GM12864 (cell line): Measurements from ENCODE around the gene MAGI2.

Experiments used
- DNase-seq: peaks from one replicate; pipeline ENCODE4 v3.0.0-alpha.2; 2011; ENCODE audit warnings: low read depth
- H3K4me3 ChIP-seq: 2 replicates; pipeline ENCODE4 v1.5.1; 2011; ENCODE audit warnings: mild to moderate bottlenecking, low read depth, low read length, control low read depth
- TF ChIP-seq, protein P1 (sequence below): IDR thresholded peaks from 2 replicates; pipeline ENCODE4 v1.5.1; 2011; ENCODE audit warnings: low read depth, mild to moderate bottlenecking, moderate library complexity, low read length, control low read depth, inconsistent platforms; ENCODE audit errors: missing control alignments

MAGI2 gene

DNA sequence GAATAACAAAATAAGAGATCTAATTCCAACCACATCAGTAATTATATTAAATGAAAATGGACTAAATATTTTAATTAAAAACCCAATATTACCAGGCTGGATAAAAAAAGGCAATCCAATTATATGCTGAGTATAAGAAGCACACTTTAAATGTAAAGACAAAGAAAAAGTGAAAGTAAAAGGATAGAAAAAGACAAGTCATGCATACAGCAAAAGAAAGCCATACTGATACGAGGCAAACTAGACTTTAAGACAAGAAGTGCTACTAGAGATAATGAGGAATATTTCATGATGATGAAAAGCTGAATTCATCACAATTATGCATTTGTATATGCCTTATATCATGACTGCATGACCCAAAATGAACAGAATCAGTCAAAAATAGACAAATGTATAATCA lies 1026.3 kb downstream of the MAGI2 start:
- TF ChIP-seq, protein P1, sequence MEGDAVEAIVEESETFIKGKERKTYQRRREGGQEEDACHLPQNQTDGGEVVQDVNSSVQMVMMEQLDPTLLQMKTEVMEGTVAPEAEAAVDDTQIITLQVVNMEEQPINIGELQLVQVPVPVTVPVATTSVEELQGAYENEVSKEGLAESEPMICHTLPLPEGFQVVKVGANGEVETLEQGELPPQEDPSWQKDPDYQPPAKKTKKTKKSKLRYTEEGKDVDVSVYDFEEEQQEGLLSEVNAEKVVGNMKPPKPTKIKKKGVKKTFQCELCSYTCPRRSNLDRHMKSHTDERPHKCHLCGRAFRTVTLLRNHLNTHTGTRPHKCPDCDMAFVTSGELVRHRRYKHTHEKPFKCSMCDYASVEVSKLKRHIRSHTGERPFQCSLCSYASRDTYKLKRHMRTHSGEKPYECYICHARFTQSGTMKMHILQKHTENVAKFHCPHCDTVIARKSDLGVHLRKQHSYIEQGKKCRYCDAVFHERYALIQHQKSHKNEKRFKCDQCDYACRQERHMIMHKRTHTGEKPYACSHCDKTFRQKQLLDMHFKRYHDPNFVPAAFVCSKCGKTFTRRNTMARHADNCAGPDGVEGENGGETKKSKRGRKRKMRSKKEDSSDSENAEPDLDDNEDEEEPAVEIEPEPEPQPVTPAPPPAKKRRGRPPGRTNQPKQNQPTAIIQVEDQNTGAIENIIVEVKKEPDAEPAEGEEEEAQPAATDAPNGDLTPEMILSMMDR = no peak
- DNase-seq = no peak
- H3K4me3 ChIP-seq = no peak overlapping the region

DNA sequence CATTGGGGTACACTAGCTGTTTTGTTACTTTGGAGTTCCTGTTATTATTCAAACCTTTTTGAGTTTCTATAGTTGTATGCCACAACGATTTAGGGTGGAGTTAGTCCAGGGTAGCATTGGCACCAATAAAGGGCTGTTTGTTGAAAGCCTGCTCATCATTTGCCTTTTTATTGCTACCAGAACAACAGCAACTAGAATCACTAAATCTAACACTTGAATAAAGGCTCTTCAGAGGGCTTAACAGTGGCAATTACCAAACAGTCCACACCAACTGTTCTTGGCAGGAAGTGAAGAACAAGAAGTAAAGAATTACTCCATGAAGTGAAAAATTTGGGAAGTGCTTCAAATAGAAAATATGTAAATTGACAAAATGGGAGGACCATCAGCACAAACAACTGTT lies 1033.5 kb downstream of the MAGI2 start:
- TF ChIP-seq, protein P1 = no peak
- DNase-seq = no peak
- no peak overlapping the region for H3K4me3 ChIP-seq

DNA sequence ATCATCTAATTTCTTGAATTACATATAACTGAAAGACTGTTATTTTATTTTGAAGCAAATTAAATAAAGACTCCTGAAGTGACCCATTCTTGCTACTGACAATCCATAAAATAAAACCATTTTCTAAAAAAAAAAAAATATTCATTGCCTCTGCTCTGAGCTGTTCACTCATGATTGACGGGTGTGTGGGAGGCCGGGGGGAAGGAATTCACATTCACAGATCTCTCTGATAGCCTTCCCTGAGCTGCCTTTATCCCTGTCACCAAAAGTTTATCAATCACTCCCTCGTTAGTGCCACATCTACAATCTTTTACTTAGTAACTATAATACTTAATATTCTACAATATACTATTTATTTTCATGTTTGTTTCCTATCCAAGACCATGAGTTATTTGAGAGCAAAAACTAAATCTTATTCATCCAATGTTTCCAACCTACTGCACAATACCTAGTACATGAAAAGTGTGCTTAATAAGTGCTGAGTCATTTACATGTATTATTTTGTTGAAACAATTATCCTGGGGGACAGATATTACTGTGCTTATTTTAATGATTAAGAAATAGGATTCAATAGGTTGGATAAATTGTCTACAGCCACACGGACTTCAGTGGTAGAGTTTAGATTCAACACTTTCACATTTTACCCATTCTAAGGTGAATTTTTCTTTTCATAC lies 1036.2 kb downstream of the MAGI2 start:
- H3K4me3 ChIP-seq = no peak overlapping the region
- TF ChIP-seq, protein P1 = no peak
- no peak for DNase-seq

DNA sequence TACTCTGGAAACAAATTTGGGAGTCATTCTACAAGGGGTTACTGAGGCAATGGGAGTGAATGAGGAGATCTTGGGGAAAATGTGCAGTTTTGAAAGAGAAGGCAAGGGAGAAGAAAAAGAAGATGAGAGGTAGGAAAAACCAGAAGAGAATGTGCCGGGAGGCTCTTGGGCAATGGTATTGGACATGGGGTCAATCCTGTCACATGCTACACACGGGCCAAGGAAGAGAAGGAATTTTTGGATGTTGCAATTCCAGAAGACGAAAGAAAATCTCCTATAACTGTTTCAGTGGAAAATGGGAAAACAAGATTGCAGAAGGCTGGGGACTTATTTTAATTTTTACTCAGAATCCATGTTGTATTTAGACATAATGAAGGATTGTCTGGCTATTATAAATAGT lies 1039.9 kb downstream of the MAGI2 start:
- no peak for DNase-seq
- no peak overlapping the region for H3K4me3 ChIP-seq
- TF ChIP-seq, protein P1 = no peak

DNA sequence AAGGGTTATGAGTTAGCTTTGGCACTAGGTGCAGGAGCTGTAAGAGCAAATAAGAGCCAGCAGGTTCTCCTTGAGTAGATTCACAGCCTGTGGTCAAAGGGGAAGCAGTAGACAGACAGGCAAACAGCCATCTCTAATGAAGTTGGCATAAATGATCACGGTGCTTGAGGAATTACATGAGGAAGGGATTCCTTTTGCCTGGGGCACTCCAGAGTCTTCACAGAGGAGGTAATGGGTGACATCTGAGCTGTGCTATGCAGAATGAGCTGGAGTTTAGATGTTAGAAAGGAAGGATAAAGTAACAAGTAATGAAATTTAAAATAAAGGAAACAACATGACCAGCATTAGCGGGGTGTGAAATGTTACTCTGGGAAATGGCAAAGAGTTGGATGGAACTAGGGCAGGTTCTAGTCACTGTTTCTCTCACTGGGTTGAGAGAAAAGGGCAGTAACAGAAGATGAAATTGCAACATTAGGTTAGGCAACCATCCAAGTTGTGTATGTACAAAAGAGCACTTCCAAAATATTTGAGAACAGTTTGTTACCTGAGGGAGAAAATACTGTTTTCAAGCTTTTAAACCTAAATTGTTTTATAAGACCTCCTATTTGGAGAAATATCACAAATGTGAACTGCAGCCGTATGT lies 1041.1 kb downstream of the MAGI2 start:
- no peak overlapping the region for H3K4me3 ChIP-seq
- no peak for DNase-seq
- TF ChIP-seq, protein P1 = no peak

DNA sequence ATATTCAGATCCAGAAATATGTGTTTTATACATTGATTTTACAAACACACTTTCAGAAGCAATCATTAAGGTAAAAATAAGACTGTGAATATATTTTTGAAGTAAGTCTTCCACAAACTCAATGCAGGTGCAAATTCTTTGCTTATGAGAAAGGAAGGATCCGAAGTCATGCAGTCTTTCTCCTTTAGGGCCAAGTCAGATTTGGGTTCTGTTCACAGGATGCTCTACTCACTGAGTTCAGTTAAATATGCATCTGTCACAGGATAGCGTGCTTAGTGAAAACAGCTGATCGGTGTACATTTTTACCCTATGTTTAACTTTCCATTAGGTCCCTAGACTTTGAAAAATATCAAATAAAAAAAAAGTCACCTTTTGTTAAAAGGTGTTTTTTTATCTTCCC lies 1046.4 kb downstream of the MAGI2 start:
- TF ChIP-seq, protein P1 = no peak
- DNase-seq = no peak
- H3K4me3 ChIP-seq = no peak overlapping the region

DNA sequence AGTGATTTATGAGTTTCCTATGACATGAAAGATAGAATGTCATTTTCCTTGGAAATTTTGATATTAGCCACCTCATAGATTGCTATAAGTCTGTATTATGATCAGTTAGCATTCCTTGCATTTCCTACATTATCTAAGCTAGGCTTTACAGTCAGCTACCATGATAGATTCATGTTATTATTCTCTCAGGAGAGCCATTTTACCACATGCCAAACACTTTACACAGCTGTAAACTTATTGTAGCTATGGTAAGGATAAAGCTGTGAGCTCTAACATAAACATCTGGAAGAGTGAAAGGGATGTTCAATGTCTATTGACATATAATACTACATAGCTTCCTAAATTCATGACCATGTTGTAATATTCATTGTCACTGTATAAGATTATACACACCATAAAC lies 1046.9 kb downstream of the MAGI2 start:
- TF ChIP-seq, protein P1 = no peak
- no peak overlapping the region for H3K4me3 ChIP-seq
- no peak for DNase-seq
